ENCODE data around the gene FGFBP1.
"Not testable (repeated sequence)": the region's sequence is repeated elsewhere in the genome, so short reads cannot be mapped to it uniquely, and the experiment has no call there.

FGFBP1 gene

GRCh38 chr4:15944895-15945294 lies 6.4 kb upstream of the FGFBP1 start:
- no peak for DNase-seq

- no peak for DNase-seq
Observed at GRCh38 chr4:15942283-15942682, 3.7 kb upstream of the FGFBP1 start.

GRCh38 chr4:15938182-15938581 lies 358 bp downstream of the FGFBP1 start:
- no peak for DNase-seq

GRCh38 chr4:15936495-15936894 lies 2.0 kb downstream of the FGFBP1 start:
- DNase-seq, result no peak

- no peak for DNase-seq
Observed at GRCh38 chr4:15935504-15936402, 2.8 kb downstream of the FGFBP1 start.

GRCh38 chr4:15934259-15934658 lies 4.3 kb downstream of the FGFBP1 start:
- DNase-seq, result no peak

- no peak for DNase-seq
Observed at GRCh38 chr4:15931451-15932210, 6.9 kb downstream of the FGFBP1 start.

GRCh38 chr4:15930314-15930713 lies 8.2 kb downstream of the FGFBP1 start:
- no peak for DNase-seq

GRCh38 chr4:15929540-15929939 lies 9.0 kb downstream of the FGFBP1 start:
- no peak for DNase-seq

GRCh38 chr4:15928883-15929282 lies 9.7 kb downstream of the FGFBP1 start:
- no peak for DNase-seq

- DNase-seq, result no peak
Observed at GRCh38 chr4:15926486-15926885, 12.1 kb downstream of the FGFBP1 start.

- no peak for DNase-seq
Observed at GRCh38 chr4:15925830-15926229, 12.7 kb downstream of the FGFBP1 start.

GRCh38 chr4:15921592-15921932 lies 17.0 kb downstream of the FGFBP1 start:
- DNase-seq, result no peak

- no peak for DNase-seq
Observed at GRCh38 chr4:15920723-15921591, 17.6 kb downstream of the FGFBP1 start.

GRCh38 chr4:15918484-15919129 lies 19.9 kb downstream of the FGFBP1 start:
- DNase-seq, result no peak

- DNase-seq, result no peak
Observed at GRCh38 chr4:15917297-15917696, 21.2 kb downstream of the FGFBP1 start.

- not testable (repeated sequence) for DNase-seq
Observed at GRCh38 chr4:15916358-15916757, 22.2 kb downstream of the FGFBP1 start.

- no peak for DNase-seq
Observed at GRCh38 chr4:15914736-15915135, 23.8 kb downstream of the FGFBP1 start.

GRCh38 chr4:15914291-15914690 lies 24.2 kb downstream of the FGFBP1 start:
- no peak for DNase-seq

- DNase-seq, result no peak
Observed at GRCh38 chr4:15913631-15913970, 24.9 kb downstream of the FGFBP1 start.

GRCh38 chr4:15912961-15913630 lies 25.4 kb downstream of the FGFBP1 start:
- no peak for DNase-seq

GRCh38 chr4:15912236-15912635 lies 26.3 kb downstream of the FGFBP1 start:
- DNase-seq, result no peak

All from CD4-positive, alpha-beta T cell treated with Interleukin-6 for 4 hours (primary cell).